GM18870 (cell line): ENCODE measurements around the gene PRELID1.
"Not testable (repeated sequence)": the region's sequence is repeated elsewhere in the genome, so short reads cannot be mapped to it uniquely, and the experiment has no call there.

Experiments
- ATAC-seq: cut with Tn5 transposase; IDR thresholded peaks from one replicate; pipeline ENCODE4 v1.9.1; 2021; ENCODE audit warnings: moderate library complexity; ENCODE audit not compliant: unreplicated experiment

The PRELID1 gene, protein sequence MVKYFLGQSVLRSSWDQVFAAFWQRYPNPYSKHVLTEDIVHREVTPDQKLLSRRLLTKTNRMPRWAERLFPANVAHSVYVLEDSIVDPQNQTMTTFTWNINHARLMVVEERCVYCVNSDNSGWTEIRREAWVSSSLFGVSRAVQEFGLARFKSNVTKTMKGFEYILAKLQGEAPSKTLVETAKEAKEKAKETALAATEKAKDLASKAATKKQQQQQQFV

DNA sequence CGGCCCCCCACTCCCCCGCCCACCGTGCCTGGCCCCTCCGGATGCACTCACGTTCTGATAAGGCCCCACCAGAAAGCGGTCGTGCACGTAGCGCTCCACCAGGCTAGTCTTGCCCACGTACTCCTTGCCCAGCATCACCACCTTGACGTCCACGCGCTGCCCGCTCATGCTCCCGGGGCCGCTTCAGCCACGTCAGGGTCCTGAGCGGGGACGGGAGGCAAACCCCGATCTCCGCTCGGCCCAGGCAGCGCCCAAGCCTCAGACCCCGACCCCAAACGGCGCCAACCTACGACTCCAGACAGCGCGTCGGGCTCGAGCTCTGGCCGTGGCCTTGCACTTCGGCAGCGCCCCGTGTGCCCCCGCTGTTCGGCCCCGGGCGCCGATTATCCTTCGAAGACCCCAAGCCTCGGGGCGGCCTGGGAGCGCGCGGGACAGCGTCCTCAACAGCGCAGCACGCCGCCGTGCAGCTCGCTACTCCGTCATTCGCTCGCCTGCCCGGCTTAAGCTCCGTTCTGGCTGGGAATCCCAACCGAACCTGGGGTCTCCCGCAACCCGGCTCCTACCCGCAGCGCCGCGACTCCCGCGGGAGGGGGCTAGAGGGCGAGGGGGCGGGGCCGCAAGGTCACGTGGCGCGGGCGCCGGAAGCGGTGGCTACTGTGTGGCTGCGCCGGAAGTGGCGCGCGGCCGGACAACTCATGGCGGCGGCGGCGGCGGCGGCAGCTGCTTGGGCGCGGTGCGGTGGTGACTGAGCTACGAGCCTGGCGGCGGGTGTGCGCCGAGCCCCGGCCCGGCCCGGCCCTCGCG, at the start of gene PRELID1, which contains the start of gene RAB24:
PRELID1 (plus strand) TSS at position 679 of the 804 bp plus-strand sequence. CDS start 187 bp downstream, outside the sequence.
RAB24 (minus strand) TSS at position 599 of the 804 bp plus-strand sequence; CDS start at position 168, 431 bp downstream.
- ATAC-seq = no peak

DNA sequence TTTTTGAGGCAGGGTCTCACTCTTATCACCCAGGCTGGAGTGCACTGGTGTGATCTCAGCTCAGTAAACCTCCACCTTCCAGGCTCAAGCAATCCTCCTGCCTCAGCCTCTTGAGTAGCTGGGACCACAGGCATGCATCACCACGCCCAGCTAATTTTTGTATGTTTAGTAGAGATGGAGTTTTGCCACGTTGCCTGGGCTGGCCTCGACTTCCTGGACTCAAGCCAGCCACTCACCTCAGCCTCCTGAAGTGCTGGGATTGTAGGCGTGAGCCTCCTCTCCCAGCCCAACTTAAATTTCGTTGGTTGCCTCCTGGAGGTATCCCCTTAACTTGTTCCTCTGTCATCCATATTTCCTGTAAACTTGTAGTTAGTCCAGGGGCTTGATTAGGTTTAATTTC, 47.3 kb upstream of the PRELID1 start:
- no peak for ATAC-seq

DNA sequence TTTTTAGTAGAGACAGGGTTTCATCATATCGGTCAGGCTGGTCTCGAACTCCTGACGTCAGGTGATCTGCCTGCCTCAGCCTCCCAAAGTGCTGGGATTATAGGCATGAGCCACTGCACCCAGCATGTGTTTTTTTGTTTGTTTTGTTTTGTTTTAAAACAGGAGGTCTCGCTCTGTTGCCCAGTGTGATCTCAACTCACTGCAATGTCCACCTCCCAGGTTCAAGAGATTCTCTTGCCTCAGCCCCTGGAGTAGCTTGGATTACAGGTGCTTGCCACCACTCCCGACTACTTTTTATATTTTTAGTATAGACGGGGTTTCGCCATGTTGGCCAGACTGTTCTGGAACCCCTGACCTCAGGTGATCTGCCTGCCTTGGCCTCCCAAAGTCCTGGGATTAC, 44.9 kb upstream of the PRELID1 start:
- not testable (repeated sequence) for ATAC-seq

DNA sequence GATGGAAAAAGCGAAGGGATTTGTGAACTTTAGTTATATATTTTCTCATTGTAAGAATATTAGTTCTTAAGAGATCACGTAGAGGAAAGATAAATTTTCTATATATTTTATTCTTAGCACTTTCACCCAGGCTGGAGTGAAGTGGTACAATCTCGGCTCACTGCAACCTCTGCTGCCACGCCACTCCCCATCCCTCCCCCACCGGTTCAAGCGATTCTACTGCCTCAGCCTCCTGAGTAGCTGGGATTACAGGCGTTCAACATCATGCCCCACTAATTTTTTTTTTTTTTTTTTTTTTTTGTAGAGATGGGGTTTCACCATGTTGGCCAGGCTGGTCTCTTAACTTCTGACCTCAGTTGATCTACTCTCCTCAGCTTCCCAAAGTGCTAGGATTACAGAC, 42.6 kb upstream of the PRELID1 start:
- ATAC-seq = no peak

DNA sequence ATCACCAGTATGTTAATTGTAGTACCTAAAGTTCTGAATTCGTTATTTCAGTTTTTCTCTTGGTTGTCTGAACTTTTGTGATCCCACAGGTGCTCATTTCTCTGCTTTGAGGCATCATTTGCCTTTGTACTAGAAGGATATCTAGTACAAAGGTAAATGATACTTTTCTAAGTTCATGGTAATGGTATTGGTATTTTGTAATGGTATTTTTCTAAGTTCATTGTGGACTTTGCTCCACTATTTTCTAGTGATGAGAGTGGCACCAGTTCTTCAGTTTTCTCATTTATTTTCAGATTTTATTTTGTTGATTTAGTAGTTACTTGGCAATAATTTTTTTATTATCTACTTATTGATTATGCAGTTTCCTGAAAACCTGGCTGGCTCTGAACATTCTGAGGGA, 42.1 kb upstream of the PRELID1 start:
- ATAC-seq = no peak

DNA sequence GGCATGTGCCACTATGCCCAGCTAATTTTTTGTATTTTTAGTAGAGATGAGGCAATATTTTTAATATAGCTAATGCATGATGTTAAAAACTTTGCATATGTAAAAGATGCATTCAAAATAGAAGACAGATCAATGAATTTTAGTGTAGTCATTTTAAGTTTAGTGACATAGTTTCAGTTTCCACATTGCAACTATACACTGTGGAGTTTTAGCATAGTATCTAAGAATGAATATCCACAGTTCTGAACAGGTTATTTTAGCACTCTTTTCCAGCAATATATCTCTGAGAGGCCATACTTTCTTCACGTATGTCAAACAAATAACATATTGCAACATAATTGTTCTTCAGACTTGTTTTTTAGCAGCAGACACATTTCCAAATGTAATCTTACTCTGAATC, 39.4 kb upstream of the PRELID1 start:
- ATAC-seq = no peak

DNA sequence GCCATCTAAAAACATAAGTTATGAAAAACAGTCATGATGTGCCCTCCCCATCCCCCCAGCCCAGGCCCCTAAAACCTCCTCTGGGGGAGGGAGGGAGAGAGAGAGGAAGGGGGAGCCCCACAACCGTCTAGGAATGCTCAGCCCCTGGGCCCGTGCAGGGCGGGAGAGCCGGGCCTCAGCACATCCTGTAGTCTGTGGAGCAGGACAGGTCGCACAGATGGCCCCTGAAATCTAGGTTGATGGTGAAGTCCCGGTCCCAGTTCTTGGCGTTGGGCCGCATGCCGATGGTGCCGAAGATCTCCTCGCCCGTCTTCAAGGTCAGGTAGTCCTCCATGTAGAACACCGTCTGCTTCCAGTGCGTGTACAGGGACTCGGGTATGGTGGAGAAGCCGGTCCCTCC, 38.2 kb upstream of the PRELID1 start:
- no peak for ATAC-seq

DNA sequence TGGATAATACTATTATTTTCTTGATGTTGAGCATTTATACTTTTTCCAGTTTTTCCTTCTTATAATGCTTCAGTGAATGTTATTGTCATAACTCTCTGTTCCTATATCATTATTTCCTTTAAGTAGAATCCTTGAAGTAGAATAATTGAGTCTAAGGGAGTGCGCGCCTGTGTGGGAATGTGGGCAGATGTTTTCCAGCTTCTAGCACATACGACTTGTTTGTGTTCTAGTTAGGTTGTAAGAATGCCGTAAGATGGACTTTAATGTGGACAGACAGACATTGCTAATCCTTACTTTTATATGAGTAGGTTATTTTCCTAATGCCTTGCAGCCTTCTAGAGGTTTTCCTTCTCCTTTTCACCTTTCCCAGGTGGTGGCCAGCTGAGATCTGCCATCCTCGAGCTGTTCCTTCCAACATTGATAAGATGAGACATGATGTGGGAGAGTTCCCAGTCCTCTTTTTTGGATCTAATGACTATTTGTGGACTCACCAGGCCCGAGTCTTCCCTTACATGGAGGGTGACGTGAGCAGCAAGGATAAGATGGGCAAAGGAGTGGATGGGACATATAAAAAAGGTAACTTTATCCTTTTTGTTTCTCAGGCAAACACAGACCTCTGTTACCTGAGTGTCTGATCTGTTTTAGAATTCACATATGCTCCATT, 34.2 kb upstream of the PRELID1 start:
- no peak for ATAC-seq

DNA sequence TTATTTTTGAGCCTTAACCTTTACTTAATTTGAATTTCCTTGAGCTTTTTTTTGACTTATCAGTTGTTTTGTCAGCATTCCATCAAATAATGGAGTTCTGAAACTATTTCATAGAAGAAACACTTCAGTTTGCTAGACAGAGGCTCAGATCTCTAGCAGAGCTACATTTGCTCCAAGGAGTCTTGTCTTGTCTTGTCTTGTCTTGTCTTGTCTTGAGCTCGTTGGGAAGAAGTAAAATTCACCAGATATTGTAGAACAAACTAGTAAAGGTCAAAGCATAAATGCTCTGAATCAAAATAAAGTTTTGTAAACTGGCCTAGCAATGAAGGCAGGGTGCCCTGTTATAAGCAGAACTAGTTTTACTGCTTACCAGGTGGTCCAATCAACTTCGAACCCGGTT, 33.6 kb upstream of the PRELID1 start:
- ATAC-seq = no peak

DNA sequence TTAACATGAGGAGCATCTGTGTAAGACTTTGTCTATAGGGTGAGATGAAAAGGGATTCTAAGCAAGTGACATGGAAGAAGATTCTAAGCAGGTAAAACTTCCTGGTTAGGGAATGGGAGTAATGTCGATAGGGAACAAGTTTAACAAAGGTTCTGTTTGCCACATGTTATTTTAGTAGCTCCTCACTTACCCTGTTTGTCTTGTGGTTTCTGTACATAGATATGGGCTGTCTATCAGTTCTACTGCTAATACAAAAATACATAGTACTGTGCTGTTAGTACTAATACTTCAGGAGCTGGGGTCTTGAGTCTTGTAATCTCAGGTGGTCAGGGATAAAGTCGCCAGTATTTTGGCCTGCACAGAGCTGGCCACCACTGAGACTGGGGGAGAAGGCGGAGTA, 32.9 kb upstream of the PRELID1 start:
- no peak for ATAC-seq

DNA sequence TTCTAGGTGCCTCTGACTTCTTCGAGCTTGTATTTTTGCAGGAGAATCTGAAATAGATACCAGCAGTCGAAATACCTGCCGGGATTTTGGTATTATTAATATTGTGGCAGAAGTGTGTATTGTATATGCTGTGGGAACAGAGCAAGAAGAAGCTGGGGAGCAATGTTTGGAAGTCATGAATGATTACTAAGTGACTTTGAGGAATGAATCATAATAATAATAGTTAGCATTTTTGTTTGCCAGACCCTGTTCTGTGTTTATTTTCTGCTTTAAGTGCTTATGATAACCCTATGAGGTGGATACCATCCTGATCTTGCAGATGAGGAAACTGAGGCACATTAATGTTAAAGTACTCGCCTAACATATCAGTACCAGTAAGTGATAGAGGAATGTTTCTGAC, 32.5 kb upstream of the PRELID1 start:
- ATAC-seq = no peak

DNA sequence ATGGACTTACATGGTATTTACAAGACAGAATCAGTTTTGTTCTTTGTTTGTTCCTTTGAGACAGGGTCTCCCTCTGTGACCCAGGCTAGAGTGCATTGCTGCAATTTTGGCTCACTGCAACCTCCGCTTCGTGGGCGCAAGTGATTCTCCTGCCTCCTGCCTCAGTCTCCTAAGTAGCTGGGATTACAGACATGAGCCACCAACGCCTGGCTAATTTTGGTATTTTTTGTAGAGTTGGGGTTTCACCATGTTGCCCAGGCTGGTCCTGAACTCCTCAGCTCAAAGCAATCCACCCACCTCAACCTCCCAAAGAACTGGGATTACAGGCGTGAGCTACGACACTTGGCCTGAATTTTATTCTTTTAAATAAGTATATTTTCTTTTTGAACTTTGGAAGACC, 27.7 kb upstream of the PRELID1 start:
- ATAC-seq = no peak

DNA sequence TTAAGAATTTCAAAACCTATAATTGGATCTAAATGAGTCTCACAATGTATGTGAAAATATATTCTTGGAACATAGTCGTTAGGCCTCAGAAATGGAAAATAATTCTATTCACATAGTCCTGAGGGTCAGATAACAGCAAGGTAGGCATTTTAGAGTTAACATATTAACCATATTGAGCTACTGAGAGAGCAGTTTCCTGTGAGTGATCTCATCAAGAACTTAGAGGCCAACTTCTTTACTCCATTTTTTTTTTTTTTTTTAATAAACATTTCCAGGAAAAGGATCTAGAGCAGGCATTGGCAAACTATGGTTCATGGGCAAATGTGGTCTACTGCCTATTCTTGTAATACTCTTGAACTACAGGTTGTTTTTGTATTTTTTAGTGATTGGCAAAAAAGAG, 26.7 kb upstream of the PRELID1 start:
- no peak for ATAC-seq

DNA sequence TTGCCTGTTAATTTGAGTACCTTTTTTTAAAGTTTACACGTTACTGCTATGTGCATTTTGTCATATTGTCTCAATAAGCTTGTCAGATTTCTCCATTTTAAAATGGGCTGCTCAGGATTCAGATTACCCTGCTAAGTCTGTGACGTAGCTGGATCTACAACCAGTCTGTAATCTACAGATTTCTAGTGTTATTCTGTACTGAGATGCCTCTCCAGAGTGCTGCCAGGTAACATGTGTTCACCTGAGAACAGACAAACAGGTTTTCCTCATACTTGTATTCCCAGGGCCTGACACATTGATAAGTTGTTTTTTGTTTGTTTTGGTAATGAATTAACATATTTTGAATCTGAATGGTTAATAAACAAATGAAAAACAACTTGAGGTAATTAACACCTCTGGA, 15.4 kb upstream of the PRELID1 start:
- no peak for ATAC-seq

DNA sequence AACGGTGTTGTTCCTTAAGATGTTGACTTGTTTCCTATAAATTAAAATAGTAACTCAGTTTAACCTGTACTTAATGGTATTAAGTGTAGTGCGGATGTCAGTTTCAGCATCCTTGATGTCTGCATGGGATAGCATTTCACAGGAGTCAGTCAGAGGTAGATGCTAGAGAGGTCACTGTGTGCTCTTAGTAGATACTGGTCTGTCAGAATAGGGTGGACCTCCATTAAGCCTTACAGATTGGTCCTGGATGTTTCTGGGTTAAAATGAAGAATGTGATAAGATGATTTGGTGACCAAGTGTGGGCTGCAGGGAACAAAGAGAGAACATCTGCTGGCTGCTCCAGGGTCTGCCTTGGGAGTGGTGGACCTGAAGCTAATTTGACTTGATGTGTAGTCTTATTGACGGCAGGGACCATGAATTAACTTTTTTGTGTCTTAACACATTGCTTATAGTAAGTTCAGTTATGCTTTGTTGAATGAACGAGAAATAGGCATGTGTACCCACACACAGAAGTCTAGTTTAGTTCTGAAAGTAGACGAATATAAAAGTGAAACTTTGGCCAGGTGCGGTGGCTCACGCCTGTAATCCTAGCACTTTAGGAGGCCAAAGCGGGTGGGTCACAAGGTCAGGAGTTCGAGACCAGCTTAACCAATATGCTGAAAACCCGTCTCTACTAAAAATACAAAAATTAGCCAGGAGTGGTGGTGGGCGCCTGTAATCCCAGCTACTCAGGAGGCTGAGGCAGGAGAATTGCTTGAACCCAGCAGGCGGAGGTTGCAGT, 12.6 kb upstream of the PRELID1 start:
- ATAC-seq = no peak

DNA sequence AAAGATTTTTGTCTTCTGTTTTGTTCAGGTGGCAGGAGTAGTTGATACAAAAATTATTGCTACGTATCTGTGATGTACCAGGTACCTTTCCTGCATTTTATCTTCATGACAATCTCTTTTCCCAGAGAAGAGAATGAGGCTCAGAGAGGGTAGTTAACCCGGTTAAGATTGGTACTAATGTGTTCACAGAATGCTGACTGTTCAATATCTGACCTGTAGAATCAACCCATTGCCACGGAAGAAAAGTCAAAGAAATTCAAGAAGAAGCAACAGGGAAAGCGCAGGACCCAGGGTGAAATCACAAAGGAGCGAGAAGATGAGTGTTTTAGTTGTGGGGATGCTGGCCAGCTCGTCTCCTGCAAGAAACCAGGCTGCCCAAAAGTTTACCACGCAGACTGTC, 11.9 kb upstream of the PRELID1 start:
- no peak for ATAC-seq

DNA sequence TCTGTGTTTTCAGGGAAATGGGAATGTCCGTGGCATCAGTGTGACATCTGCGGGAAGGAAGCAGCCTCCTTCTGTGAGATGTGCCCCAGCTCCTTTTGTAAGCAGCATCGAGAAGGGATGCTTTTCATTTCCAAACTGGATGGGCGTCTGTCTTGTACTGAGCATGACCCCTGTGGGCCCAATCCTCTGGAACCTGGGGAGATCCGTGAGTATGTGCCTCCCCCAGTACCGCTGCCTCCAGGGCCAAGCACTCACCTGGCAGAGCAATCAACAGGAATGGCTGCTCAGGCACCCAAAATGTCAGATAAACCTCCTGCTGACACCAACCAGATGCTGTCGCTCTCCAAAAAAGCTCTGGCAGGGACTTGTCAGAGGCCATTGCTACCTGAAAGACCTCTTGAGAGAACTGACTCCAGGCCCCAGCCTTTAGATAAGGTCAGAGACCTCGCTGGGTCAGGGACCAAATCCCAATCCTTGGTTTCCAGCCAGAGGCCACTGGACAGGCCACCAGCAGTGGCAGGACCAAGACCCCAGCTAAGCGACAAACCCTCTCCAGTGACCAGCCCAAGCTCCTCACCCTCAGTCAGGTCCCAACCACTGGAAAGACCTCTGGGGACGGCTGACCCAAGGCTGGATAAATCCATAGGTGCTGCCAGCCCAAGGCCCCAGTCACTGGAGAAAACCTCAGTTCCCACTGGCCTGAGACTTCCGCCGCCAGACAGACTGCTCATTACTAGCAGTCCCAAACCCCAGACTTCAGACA, 9.6 kb upstream of the PRELID1 start:
- no peak for ATAC-seq

DNA sequence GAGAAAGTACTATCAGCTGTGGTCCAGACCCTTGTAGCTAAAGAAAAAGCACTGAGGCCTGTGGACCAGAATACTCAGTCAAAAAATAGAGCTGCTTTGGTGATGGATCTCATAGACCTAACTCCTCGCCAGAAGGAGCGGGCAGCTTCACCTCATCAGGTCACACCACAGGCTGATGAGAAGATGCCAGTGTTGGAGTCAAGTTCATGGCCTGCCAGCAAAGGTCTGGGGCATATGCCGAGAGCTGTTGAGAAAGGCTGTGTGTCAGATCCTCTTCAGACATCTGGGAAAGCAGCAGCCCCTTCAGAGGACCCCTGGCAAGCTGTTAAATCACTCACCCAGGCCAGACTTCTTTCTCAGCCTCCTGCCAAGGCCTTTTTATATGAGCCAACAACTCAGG, 9.0 kb upstream of the PRELID1 start:
- no peak for ATAC-seq

DNA sequence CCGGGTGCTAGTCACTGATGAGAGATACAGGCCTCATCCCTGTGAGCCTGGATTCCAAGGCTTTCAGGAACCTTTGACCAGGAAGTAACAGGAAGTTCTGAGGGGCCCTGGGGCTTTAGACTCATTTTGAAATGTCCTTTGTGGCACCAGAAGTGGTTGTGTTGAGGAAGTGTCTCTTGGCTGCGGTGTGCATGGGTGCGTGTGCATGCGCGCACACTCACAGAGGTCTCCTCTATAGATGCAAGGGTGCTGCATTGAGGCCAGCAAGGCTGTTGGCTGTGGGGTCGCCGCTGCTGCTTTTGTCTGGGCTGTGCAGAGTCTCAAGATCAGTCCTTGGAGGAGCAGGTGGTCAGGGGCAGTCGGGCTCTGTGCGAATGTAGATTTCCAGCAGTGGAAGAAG, 7.7 kb upstream of the PRELID1 start:
- no peak for ATAC-seq

DNA sequence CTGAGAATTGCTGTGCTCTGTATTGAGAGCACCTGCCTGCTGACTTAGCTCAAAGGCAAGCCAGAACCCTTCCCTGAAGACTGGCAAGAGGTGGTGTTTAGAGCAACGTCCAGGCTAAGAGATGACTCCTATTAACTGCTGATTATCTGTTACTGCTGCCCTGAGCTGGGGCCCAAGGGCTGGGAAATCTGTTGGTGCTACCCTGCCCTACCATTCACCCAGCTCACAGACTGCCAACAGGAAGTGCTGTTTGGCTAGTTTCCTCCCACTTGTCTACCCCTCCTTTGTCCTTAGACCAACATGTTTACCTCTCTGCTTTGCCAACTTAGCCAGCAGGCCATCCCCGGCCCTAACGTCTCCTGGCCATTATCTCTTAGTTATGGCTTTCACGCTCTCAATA, 7.0 kb upstream of the PRELID1 start:
- no peak for ATAC-seq
